Activated CD8-positive, alpha-beta memory T cell treated with anti-CD3 and anti-CD28 coated beads for 36 hours (primary cell): ENCODE results near the gene UBE2C. TPM values are rescaled to one million over a fixed set of nuclear protein-coding genes. Genes with fewer than 3 reads are reported as not detected.
"Not testable (repeated sequence)": the region's sequence is repeated elsewhere in the genome, so short reads cannot be mapped to it uniquely, and the experiment has no call there.

Source experiments
- CTCF ChIA-PET: fragments of 350-600 bp; sonication (Branson Sonifier 250); formaldehyde crosslinking; loops from one replicate; lab custom pipeline; 2021; ENCODE audit warnings: antibody characterized with exemption; lab: Charles Lee
- POLR2A ChIA-PET: fragments of 350-600 bp; sonication (Branson Sonifier 250); formaldehyde crosslinking; loops from one replicate; lab custom pipeline; 2021; ENCODE audit warnings: antibody characterized with exemption; lab: Charles Lee
- total RNA-seq, 2 experiments: library from RNA; stranded (reverse); gene quantifications; one replicate each; pipeline ENCODE4 v1.2.3, GENCODE V29; 2021

Gene UBE2C
- total RNA-seq, 2 experiments from 2014 or later = 137 to 140 TPM

DNA sequence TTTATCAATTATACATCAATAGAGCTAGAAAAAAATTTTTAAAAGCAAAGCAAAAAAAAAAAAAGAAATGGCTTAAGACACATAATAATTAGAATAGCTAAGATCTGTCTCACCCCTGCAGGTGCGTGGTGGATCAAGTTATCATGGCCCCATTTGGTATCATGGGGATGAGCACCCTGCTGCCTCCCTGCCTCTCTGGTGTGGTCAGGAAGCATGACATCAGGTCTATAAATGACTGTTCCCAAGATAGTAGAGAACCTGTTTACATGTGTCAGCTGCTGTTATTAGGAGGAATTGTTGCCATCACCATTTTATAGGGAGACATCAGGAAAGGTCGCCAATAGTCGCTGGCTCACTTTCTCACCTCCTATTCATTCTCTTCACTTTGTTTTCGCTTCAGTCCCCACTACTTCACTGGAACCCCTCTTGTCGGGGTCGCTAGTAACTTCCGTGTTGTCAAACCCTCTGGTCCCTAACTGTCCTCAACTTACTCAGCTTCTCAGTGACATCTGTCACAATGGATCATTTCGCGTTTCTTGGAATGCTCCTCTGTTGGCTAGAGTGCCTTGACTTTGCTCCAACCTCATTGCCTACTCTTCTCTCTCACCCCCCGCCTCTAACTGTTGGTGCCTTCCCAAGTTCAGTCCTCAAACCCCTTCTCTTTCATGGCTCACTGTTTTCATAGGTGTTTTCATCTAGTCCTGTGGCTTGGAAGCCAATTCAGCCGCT lies 15.9 kb upstream of the UBE2C start:
- POLR2A ChIA-PET = no interaction called here

DNA sequence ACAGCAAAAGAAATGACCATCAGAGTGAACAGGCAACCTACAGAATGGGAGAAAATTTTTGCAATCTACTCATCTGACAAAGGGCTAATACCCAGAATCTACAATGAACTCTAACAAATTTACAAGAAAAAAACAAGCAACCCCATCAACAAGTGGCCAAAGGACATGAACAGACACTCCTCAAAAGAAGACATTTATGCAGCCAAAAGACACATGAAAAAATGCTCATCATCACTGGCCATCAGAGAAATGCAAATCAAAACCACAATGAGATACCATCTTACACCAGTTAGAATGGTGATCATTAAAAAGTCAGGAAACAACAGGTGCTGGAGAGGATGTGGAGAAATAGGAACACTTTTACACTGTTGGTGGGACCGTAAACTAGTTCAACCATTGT lies 14.9 kb upstream of the UBE2C start:
- POLR2A ChIA-PET, CTCF ChIA-PET: not testable (repeated sequence)

More for the DNA sequence above, 15.9 kb upstream of the UBE2C start:
- CTCF ChIA-PET = no interaction called here

DNA sequence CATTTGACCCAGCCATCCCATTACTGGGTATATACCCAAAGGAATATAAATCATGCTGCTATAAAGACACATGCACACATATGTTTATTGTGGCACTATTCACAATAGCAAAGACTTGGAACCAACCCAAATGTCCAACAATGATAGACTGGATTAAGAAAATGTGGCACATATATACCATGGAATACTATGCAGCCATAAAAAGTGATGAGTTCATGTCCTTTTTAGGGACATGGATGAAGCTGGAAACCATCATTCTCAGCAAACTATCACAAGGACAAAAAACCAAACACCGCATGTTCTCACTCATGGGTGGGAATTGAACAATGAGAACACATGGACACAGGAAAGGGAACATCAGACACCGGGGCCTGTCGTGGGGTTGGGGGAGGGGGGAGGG lies 14.5 kb upstream of the UBE2C start:
- POLR2A ChIA-PET = not testable (repeated sequence)
- CTCF ChIA-PET = interaction anchor here (1.7 to 2.0 kb wide), 2 partner anchors 51 to 172 kb away, joined by 5 to 9 read pairs; no protein-coding TSS in a partner anchor

DNA sequence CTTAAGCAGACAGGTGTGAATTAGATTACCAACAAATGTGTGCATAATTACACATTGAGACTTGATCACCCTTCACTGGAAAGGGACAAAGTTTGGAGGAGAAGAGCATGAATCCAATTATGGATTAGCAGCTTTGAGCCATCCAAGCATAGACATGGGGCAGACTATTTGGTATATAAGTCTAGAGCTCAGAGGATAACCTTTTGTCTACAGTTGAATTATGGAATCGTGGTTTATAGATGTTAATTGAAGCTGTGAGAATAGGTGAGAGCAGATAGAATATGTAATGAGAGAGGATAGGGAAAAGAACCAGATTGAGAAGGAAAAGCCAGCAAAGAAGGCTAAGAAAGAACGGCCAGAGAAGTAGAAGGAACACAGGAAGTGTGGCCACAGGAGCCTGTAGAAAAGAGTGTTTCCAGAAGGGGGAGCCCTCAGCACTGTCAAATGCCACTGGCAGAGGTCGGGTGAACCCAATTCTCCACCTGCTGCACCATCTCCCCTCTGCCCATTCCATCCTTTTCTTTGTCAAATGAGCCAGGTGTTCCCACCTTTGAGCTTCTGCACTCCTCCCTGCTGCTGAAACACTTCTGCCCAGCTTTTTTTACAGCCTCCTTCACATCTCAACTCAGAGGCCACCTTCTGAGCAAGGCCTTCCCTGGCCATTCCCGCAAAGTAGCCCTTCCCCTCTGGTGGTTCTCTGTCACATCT lies 13.4 kb upstream of the UBE2C start:
- ChIA-PET POLR2A (interaction anchor here (0.6 to 1.2 kb wide), 2 partner anchors 12 to 16 kb away, joined by 4 to 5 read pairs; no protein-coding TSS in a partner anchor), CTCF (interaction anchor here (0.7 to 2.0 kb wide), 17 partner anchors 9 to 189 kb away, joined by 3 to 9 read pairs (median 3); partner anchors contain the start of genes CTSA, NEURL2 and ZNF335)

DNA sequence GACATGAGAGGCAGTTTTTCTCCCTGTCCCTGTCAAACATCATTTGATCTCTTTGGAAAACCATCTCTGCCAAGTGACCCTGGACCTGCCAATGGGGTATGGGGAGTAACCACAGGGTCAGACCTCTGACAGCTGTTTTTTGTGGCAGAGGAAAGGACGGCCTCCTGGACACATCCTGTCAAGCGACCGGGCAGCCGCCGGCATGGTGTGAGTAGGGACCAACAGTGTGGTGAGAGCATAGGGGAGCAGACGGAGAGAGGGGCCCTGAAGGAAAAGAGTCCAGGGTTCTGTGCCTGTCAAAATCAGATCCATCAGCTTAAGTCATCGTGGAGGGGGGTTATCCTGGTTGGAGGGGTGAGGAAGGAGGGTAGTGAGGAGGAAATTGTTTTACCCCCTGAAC lies 10.6 kb upstream of the UBE2C start:
- CTCF ChIA-PET = interaction anchor here (0.8 kb wide), 1 partner anchor 137 kb away, joined by 3 read pairs; no protein-coding TSS in a partner anchor

DNA sequence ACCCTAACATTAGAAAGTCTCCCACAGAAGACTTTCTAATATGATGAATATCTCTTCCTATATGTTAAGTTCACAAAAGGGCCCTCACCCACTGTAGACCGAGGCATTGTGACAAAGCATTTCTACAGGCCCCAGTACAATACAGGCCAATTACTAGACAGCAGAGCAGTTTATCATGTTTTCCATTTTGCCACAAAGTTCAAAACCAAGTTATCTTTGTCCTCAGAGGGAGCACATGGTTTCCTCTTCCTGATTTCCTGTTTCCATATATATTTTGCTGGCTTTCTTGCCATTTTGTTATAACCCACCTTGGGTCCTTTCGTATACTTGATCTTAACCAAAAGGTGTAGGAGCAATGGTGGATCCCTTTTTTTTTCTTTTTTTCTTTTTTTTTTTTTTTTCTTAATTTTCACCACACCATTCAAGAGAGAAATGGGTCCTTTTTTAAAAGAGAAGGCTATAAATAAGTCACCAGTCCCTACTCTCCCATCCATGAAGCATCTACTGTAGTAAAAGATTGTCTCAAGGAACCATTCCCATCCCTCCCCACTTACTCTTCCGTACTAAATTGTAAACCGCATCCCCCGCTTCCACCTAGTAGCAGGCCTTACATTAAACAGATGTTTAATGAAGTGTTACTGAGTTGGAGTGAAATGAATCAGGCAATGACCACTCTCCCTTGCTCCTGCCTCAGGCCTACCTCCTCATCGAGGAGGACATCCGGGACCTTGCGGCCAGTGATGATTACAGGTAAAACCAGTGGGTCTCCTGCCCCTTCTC lies 2.1 kb upstream of the UBE2C start:
- ChIA-PET POLR2A (no interaction called here), CTCF (no interaction called here)

More for the DNA sequence above, 10.6 kb upstream of the UBE2C start:
- POLR2A ChIA-PET = interaction anchor here (0.5 kb wide), 1 partner anchor 37 kb away, joined by 6 read pairs; no protein-coding TSS in a partner anchor

DNA sequence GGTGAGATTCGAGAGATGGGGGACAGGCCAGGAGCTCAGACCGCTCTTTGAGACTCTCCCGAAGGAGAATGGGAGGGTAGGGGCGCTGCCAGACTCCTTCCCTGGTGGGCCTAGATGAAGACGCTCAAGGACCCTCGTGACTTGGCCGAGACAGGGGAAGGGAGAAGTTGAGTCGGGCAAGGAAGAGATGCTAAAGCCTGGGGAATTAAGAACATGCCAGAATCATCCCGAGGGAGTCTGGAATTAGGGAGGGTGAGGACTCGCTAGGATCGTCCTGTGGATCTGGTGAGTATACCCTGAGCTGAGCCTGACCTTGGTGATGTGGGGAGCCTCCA lies 529 bp downstream of the UBE2C start:
- CTCF ChIA-PET = interaction anchor here (1.0 to 2.1 kb wide), 4 partner anchors 9 to 76 kb away, joined by 3 to 13 read pairs (median 4); no protein-coding TSS in a partner anchor

DNA sequence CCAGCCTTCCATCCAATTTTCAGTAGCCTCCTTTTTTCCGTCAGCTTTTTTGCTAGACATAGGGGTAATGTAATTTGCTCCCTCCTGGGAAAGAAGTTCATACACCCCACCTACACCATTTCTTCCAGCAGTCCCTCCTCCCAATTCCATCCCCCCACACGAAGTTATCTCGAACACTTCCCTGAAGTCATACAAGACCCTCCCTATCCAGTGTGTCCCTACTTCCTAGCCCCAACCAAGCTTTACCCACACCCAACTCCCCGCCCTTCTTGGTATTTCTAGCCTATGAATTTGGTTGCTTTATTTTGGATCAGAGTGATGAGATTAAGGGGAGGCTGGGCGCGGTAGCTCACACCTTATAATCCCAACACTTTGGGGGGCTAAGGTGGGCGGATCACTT lies 1.0 kb downstream of the UBE2C start:
- POLR2A ChIA-PET = interaction anchor here (0.6 to 0.7 kb wide), 2 partner anchors 77 to 588 kb away, joined by 3 read pairs; partner anchors contain the start of gene NEURL2
- CTCF ChIA-PET = interaction anchor here (1.0 to 2.1 kb wide), 4 partner anchors 9 to 76 kb away, joined by 3 to 13 read pairs (median 4); no protein-coding TSS in a partner anchor

More for the DNA sequence above, 529 bp downstream of the UBE2C start:
- POLR2A ChIA-PET = interaction anchor here (0.6 to 0.7 kb wide), 5 partner anchors 9 to 121 kb away, joined by 3 to 4 read pairs (median 3); partner anchors contain the start of genes DNTTIP1, NEURL2, PCIF1 and WFDC3

DNA sequence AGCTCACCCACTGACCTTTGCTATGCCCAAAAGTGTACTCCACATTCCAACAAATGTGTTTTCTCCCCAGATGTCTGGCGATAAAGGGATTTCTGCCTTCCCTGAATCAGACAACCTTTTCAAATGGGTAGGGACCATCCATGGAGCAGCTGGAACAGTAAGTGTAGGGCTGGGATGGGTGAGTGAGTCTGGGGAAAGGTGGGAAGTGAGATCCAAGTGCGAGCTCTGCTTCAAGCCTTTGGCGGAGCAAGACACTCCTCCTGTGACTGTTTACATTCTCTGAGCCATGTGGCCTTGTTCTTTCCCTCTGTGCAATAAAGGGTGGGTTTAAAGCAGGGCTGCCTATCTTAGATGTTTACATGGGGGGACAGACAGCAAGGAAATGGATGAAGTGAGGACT lies 1.9 kb downstream of the UBE2C start:
- CTCF ChIA-PET = interaction anchor here (2.1 kb wide), 1 partner anchor 11 kb away, joined by 13 read pairs; no protein-coding TSS in a partner anchor
- POLR2A ChIA-PET = no interaction called here

DNA sequence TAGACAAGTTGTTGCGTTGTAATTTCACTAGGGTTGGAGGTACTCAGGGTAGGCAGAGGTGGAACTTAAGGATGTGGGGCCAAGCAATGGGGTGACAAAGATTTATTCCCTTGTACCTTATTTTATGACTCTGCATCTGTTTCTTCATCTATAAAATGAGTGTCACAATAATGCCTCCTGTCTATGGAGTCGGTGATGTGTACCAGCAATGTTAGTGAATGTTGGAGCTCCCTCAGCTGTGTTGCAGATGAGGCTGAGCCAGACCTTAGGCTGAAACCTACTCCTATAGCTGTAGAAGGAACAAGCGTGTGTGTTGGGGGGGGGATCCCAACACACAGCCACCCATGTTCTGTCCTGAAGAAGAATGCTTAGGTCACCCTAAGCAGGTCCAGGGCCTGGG lies 4.5 kb downstream of the UBE2C start:
- POLR2A ChIA-PET = interaction anchor here (0.6 to 1.1 kb wide), 2 partner anchors 16 to 118 kb away, joined by 3 to 5 read pairs; no protein-coding TSS in a partner anchor
- CTCF ChIA-PET = interaction anchor here (0.6 kb wide), 1 partner anchor 56 kb away, joined by 3 read pairs; no protein-coding TSS in a partner anchor

DNA sequence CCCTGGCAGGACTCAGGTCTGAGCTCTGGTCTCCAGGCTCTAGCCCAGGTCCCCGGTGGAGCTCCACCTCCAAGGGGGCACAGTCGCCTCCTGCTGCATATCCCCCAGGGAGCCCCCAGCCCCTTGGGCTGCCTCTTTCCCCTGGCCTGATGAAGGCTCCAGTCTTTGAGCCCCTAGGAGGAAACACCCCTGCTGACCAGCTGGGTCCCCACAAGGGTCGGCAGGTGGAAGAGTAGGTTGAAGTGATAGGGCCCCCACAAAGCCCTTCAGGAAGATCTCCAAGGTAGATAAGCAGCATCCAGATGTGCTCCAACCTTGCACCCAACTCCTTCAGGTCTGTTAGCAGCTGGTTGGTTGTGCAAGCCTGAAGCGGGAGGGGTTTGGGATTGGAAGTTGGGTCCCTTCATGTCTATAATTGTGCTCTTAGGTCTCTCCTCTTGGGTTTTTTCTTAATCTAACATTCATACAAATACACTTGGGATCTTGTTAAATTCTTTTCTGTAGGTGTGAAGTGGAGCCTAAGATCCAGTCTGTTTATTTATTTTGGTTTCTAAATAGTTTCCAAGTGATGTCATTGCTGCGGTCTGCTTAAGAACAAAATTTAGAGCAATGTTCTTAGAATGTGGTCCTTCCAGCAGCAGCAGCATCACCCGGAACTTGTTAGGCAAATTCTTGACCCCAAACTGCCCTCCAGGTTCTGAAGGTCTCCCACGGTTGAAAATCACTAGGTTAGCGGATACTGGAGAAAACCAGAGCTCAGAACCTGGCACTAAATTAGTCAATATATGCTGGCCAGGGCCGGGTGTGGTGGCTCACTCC lies 5.1 kb downstream of the UBE2C start:
- ChIA-PET POLR2A (interaction anchor here (0.6 to 1.1 kb wide), 2 partner anchors 24 to 117 kb away, joined by 5 read pairs; no protein-coding TSS in a partner anchor), CTCF (no interaction called here)

DNA sequence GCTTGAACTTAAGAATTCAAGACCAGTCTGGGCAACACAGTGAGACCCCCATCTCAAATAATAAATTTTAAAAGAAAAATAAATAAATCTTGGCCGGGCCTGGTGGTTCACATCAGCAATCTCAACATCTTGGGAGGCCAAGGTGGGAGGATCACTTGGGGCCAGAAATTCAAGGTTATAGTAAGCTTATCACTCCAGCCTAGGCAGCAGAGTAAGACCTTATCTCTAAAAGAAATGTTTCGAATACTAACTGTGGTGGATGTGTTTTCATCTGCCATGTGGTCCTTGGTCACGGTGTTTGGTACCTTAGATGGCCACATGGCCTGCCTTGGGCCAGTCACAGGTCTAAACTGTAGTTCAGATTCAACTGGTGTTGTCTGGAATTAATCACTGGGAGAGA lies 5.8 kb downstream of the UBE2C start:
- POLR2A ChIA-PET = interaction anchor here (0.5 kb wide), 1 partner anchor 117 kb away, joined by 3 read pairs; no protein-coding TSS in a partner anchor
- CTCF ChIA-PET = no interaction called here

DNA sequence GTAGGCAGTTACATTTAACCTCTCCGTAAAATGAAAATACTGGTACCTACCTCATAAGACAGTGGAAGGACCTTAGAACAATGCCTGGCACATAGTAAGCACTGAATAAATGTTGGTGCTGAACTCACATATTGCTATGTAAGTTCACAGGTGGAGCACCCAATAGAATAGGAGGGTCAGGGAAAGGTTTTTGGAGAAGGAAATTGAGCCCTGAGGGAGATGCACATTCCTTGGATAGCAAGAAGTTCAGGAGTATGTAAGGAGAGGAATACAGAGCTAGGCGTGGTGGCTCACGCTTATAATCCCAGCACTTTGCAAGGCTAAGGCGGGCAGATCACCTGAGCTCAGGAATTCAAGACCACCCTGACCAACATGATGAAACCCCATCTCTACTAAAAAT lies 7.0 kb downstream of the UBE2C start:
- CTCF ChIA-PET = interaction anchor here (0.7 kb wide), 1 partner anchor 193 kb away, joined by 3 read pairs; no protein-coding TSS in a partner anchor
- POLR2A ChIA-PET = no interaction called here

DNA sequence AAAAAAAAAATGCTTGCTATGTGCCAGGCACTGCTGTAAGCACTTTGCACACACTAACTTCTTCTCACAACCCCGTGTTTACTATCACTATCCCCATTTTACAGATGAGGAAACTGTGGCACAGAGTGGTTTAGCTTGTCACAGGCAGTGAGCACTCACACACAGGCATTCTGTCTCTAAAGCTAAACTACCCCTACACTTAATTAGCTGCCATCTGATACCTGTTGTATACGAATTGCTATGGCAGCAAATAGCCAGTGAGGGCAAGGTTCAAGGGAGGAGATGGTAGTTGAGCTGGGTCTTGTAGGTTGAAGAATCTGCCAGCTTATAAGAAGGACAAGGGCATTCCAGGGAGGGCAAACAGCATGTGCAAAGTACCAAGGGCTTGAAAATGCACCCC lies 9.5 kb downstream of the UBE2C start:
- POLR2A ChIA-PET = interaction anchor here (0.9 kb wide), 1 partner anchor 9 kb away, joined by 3 read pairs; the partner anchor contains the start of gene UBE2C
- CTCF ChIA-PET = interaction anchor here (0.7 to 1.9 kb wide), 3 partner anchors 9 to 23 kb away, joined by 3 to 6 read pairs (median 3); no protein-coding TSS in a partner anchor

DNA sequence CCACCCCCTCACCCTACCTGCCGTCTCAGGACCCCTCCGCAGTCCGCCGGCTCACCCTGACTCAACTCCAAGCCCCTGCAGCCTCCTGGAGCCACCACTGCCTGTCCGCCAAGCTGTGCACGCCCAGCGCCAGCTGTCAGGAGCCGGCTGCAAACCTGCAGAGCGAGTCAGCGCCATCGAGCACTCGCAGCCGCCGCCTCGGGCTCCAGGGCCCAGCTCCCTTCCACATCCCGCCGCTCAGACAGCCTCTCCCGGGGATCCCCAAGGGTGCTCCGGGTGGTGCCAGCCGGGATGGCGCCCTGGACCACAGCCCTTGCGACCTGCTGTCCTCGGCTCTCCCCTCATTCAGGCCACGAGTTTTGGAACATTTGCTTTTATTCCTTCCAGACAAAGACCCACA lies 10.4 kb downstream of the UBE2C start:
- POLR2A ChIA-PET = interaction anchor here (0.9 kb wide), 1 partner anchor 10 kb away, joined by 3 read pairs; the partner anchor contains the start of gene UBE2C

DNA sequence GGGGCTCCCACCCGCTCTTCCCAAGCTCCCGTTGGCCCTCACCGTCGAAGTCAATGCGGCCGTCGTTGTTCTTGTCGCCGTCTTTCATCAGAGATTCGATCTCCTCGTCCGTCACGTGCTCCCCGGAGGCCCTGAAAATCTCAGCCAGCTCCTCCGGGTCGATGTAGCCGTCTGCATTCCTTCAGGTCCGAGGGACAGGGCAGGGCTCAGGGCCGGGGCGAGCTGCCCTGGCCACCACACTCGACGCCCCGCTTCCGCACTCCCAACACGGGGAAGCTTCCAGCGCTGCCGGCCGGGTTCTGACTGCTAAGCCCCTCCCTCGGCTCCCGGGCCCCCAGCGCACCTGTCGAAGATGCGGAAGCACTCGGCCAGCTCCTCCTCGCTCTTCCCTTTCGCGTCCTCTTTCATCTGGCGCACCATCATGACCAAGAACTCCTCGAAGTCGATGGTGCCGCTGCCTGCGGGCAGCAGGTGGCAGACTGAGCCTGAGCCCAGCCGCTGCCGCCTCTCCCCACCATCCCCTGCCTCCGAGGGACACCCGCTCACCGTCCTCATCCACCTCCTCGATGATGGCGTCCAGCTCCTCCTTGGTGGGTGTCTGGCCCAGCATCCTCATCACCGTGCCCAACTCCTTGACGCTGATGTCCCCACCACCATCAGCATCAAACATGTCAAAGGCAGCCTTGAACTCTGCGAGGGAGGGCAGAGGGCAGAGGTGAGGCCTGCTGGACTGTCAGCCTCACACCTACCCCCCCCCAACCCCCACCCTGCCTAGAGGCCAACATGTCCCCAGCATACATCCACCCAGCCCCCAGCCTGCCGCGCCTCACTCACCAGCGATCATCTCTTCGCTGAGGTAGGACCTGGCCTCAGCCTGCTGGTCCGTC lies 11.7 kb downstream of the UBE2C start:
- ChIA-PET CTCF (interaction anchor here (0.7 to 2.6 kb wide), 10 partner anchors 10 to 163 kb away, joined by 3 to 13 read pairs (median 4); partner anchors contain the start of gene SNX21), POLR2A (interaction anchor here (0.9 to 1.1 kb wide), 2 partner anchors 110 to 147 kb away, joined by 3 to 4 read pairs; partner anchors contain the start of gene PCIF1)

More for the DNA sequence above, 10.4 kb downstream of the UBE2C start:
- CTCF ChIA-PET = interaction anchor here (1.2 to 1.9 kb wide), 2 partner anchors 10 to 24 kb away, joined by 3 to 6 read pairs; no protein-coding TSS in a partner anchor
